HCT116 (cell line): ENCODE results near the gene KCND2. TPM values are rescaled to one million over a fixed set of nuclear protein-coding genes. Genes with fewer than 3 reads are reported as not detected.

Experiments
- ATAC-seq: fragments of 200-7000 bp; cut with Tn5 transposase; 2 replicates; pipeline ENCODE4 v1.9.1; 2020; ENCODE audit warnings: mild to moderate bottlenecking, moderate library complexity
- BruUV-seq: library from RNA; stranded (reverse); fragments of 400-500 nt; replicated peaks from 2 replicates; lab custom pipeline; 2021; lab: Mats Ljungman, UMichigan
- CTCF ChIA-PET: fragments of 300-600 bp; sonication (Branson Sonifier 250); formaldehyde crosslinking; loops from one replicate; lab custom pipeline; 2021; ENCODE audit warnings: antibody characterized with exemption; lab: Charles Lee
- POLR2A ChIA-PET: fragments of 300-600, 350-600 bp; sonication (Branson Sonifier 250); formaldehyde crosslinking; loops from one replicate; lab custom pipeline; 2021; ENCODE audit warnings: antibody characterized with exemption; lab: Charles Lee
- RAD21 ChIA-PET, 2 experiments: fragments of 300-600 bp; sonication (Branson Sonifier 250); formaldehyde crosslinking; loops; one replicate each; lab custom pipeline; 2023; ENCODE audit warnings: low total read pairs in 2 of 2; ENCODE audit not compliant: uncharacterized antibody in 2 of 2, unreplicated experiment in 2 of 2, low non-redundant PET in 1 of 2; lab: Charles Lee
- DNase-seq: peaks from one replicate; pipeline ENCODE4 v3.0.0-alpha.2; 2010; ENCODE audit warnings: low read depth, low spot score
- H2AFZ ChIP-seq: fragments of 200-600 bp; shearing (Covaris generic), sonication (generic); 2 replicates; pipeline ENCODE4 v1.6.1; 2017; ENCODE audit warnings: low read depth, mixed run types, mixed read lengths, antibody characterized with exemption, low read length; ENCODE audit not compliant: poor library complexity, severe bottlenecking
- H3K27ac ChIP-seq: 2 replicates; pipeline ENCODE4 v1.5.1; 2012; ENCODE audit warnings: low read depth, low read length
- H3K27me3 ChIP-seq: fragments of 200-600 bp; sonication (generic); 2 replicates; pipeline ENCODE4 v1.6.1; 2016; ENCODE audit warnings: mixed run types, low read length, mixed read lengths; ENCODE audit not compliant: insufficient read depth
- H3K36me3 ChIP-seq, 2 experiments: fragments of 200-500 bp in 1 of 2; fragments of 200-600 bp in 1 of 2; sonication (Bioruptor generic) in 1 of 2; sonication (generic) in 1 of 2; 2 replicates each; pipeline versions ENCODE4 v1.5.1 to v1.6.1; 2014 to 2016; ENCODE audit warnings: low read length in 2 of 2, inconsistent platforms in 1 of 2, mixed read lengths in 1 of 2, mixed run types in 1 of 2; ENCODE audit not compliant: insufficient read depth in 2 of 2, control insufficient read depth in 1 of 2
- H3K4me1 ChIP-seq, 2 experiments: fragments of 200-600 bp in 1 of 2; sonication (generic) in 1 of 2; 2 replicates each; pipeline versions ENCODE4 v1.5.1 to v1.6.1; 2012 to 2017; ENCODE audit warnings: low read length in 2 of 2, inconsistent platforms in 1 of 2, mild to moderate bottlenecking in 1 of 2, mixed read lengths in 1 of 2, mixed run types in 1 of 2, moderate library complexity in 1 of 2; ENCODE audit not compliant: insufficient read depth in 2 of 2, control insufficient read depth in 1 of 2
- H3K4me2 ChIP-seq: fragments of 200-600 bp; sonication (generic); 2 replicates; pipeline ENCODE4 v1.6.1; 2017; ENCODE audit warnings: mixed run types, low read length, mixed read lengths
- H3K4me3 ChIP-seq, 2 experiments: fragments of 200-600 bp in 1 of 2; sonication (generic) in 1 of 2; replicated peaks in 1 of 2; 2 replicates each; pipeline ENCODE4 v1.5.1; 2011 to 2016; ENCODE audit warnings: low read length in 2 of 2, control low read depth in 1 of 2, low read depth in 1 of 2, mild to moderate bottlenecking in 1 of 2, mixed read lengths in 1 of 2, mixed run types in 1 of 2
- H3K79me2 ChIP-seq: fragments of 200-600 bp; sonication (generic); 2 replicates; pipeline ENCODE4 v1.6.1; 2017; ENCODE audit warnings: mild to moderate bottlenecking, mixed run types, low read length, moderate library complexity, mixed read lengths; ENCODE audit not compliant: insufficient read depth
- H3K9ac ChIP-seq: fragments of 200-600 bp; sonication (generic); 2 replicates; pipeline ENCODE4 v1.6.1; 2016; ENCODE audit warnings: low read length, mixed read lengths
- H3K9me2 ChIP-seq: fragments of 200-600 bp; sonication (generic), shearing (Covaris generic); 2 replicates; pipeline ENCODE4 v1.6.1; 2017; ENCODE audit warnings: mixed run types, mild to moderate bottlenecking, moderate library complexity; ENCODE audit not compliant: insufficient read depth
- H3K9me3 ChIP-seq, 2 experiments: fragments of 200-500 bp in 1 of 2; fragments of 200-600 bp in 1 of 2; sonication (Bioruptor generic) in 1 of 2; sonication (generic) in 1 of 2; 2 replicates each; pipeline ENCODE4 v1.6.1; 2014 to 2017; ENCODE audit warnings: low read length in 2 of 2, mixed read lengths in 2 of 2, inconsistent platforms in 1 of 2, low read depth in 1 of 2, mild to moderate bottlenecking in 1 of 2, mixed run types in 1 of 2, moderate library complexity in 1 of 2; ENCODE audit not compliant: control insufficient read depth in 1 of 2, insufficient read depth in 1 of 2
- H4K20me1 ChIP-seq: fragments of 200-600 bp; sonication (generic), shearing (Covaris generic); 2 replicates; pipeline ENCODE4 v1.6.1; 2017; ENCODE audit warnings: mixed run types, mild to moderate bottlenecking, moderate library complexity; ENCODE audit not compliant: insufficient read depth
- EGR1 ChIP-seq: IDR thresholded peaks from 2 replicates; pipeline ENCODE4 v1.6.1; 2012; ENCODE audit warnings: low read depth
- EZH2 ChIP-seq: fragments of 200-600 bp; sonication (generic); IDR thresholded peaks from 2 replicates; pipeline ENCODE4 v1.6.1; 2017; ENCODE audit warnings: antibody characterized with exemption, mixed run types
- JUND ChIP-seq: IDR thresholded peaks from 2 replicates; pipeline ENCODE4 v1.6.1; 2012
- POLR2A ChIP-seq: IDR thresholded peaks from 2 replicates; pipeline ENCODE4 v1.7.0; 2011; ENCODE audit warnings: borderline replicate concordance; ENCODE audit not compliant: insufficient read depth, insufficient read length; ENCODE audit errors: extremely low read depth
- POLR2AphosphoS5 ChIP-seq: IDR thresholded peaks from 2 replicates; pipeline ENCODE4 v1.6.1; 2011; ENCODE audit warnings: mild to moderate bottlenecking, low read depth, low read length, moderate library complexity
- RAD21 ChIP-seq: IDR thresholded peaks from 2 replicates; pipeline ENCODE4 v1.6.1; 2012; ENCODE audit warnings: low read depth, mild to moderate bottlenecking
- SIN3A ChIP-seq: IDR thresholded peaks from 2 replicates; pipeline ENCODE4 v1.6.1; 2012; ENCODE audit warnings: low read depth
- SP1 ChIP-seq: IDR thresholded peaks from 2 replicates; pipeline ENCODE4 v1.6.1; 2012; ENCODE audit warnings: low read depth
- SRF ChIP-seq: IDR thresholded peaks from 2 replicates; pipeline ENCODE4 v1.6.1; 2012; ENCODE audit warnings: low read depth
- TCF7L2 ChIP-seq: IDR thresholded peaks from 2 replicates; pipeline ENCODE4 v1.7.0; 2011; ENCODE audit warnings: borderline replicate concordance, inconsistent platforms; ENCODE audit not compliant: insufficient read depth, insufficient read length; ENCODE audit errors: extremely low read depth
- ZFX ChIP-seq: fragments of 450-650 bp; IDR thresholded peaks from 2 replicates; pipeline ENCODE4 v1.6.1; 2017
- intact Hi-C: fragments of 100-400 bp; cut with micrococcal nuclease; formaldehyde crosslinking; loops from 2 replicates; pipeline ENCODE4 v1.10.0; 2022
- total RNA-seq: library from RNA; stranded (reverse); gene quantifications from one replicate; pipeline ENCODE4 v1.2.1, GENCODE V29; 2021; ENCODE audit not compliant: unreplicated experiment
- TF ChIP-seq, protein P1 (sequence below): IDR thresholded peaks from 2 replicates; pipeline ENCODE4 v1.6.1; 2011; ENCODE audit warnings: mild to moderate bottlenecking, low read length, moderate library complexity; ENCODE audit not compliant: insufficient replicate concordance; ENCODE audit errors: extremely low read depth
- TF ChIP-seq, protein P2 (sequence below): IDR thresholded peaks from 2 replicates; pipeline ENCODE4 v1.6.1; 2012
- TF ChIP-seq, protein P3 (sequence below), 3 experiments: fragments of 200-600 bp in 1 of 3; sonication (generic) in 1 of 3; IDR thresholded peaks in 2 of 3; conservative IDR thresholded peaks in 1 of 3; 2 replicates each; pipeline ENCODE4 v1.5.1; 2012 to 2017; ENCODE audit warnings: low read depth in 2 of 3, low read length in 2 of 3, antibody characterized with exemption in 1 of 3, borderline replicate concordance in 1 of 3, control low read depth in 1 of 3, mild to moderate bottlenecking in 1 of 3, mixed read lengths in 1 of 3, mixed run types in 1 of 3, moderate library complexity in 1 of 3; ENCODE audit not compliant: insufficient read depth in 1 of 3
- TF ChIP-seq, protein P4 (sequence below): IDR thresholded peaks from 2 replicates; pipeline ENCODE4 v1.6.1; 2012
- TF ChIP-seq, protein P5 (sequence below): IDR thresholded peaks from 2 replicates; pipeline ENCODE4 v1.6.1; 2012; ENCODE audit warnings: low read depth

Gene KCND2
- total RNA-seq, 1 experiment from 2014 or later = 0.05 TPM

DNA sequence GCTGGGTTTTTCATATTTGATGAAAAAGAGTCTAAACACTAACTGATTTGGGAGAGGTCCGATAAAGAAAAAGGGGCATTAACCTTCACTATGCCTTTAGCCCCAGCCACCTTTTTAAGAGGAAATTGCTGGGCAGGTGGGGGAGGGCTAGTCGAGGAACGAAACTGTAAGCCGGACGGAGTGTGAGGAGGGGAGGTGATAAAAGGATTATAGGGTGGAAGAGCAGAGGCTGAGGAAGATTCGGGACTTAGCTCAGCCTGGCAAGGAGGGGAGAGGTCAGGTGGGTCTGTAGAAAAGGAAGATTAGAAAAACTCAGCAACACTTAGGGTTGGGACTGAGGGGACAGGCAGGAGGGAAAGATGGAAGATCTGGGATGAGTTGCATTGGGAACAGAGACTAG, 508.0 kb downstream of the KCND2 start:
- Histone ChIP-seq H3K79me2 (no peaks in the 10 kb centered on the region), H4K20me1 (no peaks in the 10 kb centered on the region), H3K36me3 (no peaks in the 10 kb centered on the region), H3K4me3 (no peak overlapping the region)
- intact Hi-C loops = no loop called here
- CTCF ChIA-PET = no interaction called here
- ATAC-seq = no peak
- TF ChIP-seq RAD21 (no peak), JUND (no peak), SIN3A (no peak), ZFX (no peak), EZH2 (no peak), POLR2AphosphoS5 (no peak), SP1 (no peak), EGR1 (no peak), SRF (no peak), POLR2A (no peak), TCF7L2 (no peak)
- TF ChIP-seq, protein P1, sequence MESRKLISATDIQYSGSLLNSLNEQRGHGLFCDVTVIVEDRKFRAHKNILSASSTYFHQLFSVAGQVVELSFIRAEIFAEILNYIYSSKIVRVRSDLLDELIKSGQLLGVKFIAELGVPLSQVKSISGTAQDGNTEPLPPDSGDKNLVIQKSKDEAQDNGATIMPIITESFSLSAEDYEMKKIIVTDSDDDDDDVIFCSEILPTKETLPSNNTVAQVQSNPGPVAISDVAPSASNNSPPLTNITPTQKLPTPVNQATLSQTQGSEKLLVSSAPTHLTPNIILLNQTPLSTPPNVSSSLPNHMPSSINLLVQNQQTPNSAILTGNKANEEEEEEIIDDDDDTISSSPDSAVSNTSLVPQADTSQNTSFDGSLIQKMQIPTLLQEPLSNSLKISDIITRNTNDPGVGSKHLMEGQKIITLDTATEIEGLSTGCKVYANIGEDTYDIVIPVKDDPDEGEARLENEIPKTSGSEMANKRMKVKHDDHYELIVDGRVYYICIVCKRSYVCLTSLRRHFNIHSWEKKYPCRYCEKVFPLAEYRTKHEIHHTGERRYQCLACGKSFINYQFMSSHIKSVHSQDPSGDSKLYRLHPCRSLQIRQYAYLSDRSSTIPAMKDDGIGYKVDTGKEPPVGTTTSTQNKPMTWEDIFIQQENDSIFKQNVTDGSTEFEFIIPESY = no peak
- TF ChIP-seq, protein P2, sequence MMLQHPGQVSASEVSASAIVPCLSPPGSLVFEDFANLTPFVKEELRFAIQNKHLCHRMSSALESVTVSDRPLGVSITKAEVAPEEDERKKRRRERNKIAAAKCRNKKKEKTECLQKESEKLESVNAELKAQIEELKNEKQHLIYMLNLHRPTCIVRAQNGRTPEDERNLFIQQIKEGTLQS = no peak
- TF ChIP-seq, protein P3, sequence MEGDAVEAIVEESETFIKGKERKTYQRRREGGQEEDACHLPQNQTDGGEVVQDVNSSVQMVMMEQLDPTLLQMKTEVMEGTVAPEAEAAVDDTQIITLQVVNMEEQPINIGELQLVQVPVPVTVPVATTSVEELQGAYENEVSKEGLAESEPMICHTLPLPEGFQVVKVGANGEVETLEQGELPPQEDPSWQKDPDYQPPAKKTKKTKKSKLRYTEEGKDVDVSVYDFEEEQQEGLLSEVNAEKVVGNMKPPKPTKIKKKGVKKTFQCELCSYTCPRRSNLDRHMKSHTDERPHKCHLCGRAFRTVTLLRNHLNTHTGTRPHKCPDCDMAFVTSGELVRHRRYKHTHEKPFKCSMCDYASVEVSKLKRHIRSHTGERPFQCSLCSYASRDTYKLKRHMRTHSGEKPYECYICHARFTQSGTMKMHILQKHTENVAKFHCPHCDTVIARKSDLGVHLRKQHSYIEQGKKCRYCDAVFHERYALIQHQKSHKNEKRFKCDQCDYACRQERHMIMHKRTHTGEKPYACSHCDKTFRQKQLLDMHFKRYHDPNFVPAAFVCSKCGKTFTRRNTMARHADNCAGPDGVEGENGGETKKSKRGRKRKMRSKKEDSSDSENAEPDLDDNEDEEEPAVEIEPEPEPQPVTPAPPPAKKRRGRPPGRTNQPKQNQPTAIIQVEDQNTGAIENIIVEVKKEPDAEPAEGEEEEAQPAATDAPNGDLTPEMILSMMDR (IDR thresholded peaks at IDR 0.05 in 2 of 3, conservative IDR thresholded peaks at IDR 0.05 in 1 of 3; ENCODE audit: borderline replicate concordance in 1 of 3, insufficient read depth in 1 of 3, low read depth in 2 of 3, low read length in 2 of 3) = no peak
- TF ChIP-seq, protein P4, sequence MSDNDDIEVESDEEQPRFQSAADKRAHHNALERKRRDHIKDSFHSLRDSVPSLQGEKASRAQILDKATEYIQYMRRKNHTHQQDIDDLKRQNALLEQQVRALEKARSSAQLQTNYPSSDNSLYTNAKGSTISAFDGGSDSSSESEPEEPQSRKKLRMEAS = no peak
- TF ChIP-seq, protein P5, sequence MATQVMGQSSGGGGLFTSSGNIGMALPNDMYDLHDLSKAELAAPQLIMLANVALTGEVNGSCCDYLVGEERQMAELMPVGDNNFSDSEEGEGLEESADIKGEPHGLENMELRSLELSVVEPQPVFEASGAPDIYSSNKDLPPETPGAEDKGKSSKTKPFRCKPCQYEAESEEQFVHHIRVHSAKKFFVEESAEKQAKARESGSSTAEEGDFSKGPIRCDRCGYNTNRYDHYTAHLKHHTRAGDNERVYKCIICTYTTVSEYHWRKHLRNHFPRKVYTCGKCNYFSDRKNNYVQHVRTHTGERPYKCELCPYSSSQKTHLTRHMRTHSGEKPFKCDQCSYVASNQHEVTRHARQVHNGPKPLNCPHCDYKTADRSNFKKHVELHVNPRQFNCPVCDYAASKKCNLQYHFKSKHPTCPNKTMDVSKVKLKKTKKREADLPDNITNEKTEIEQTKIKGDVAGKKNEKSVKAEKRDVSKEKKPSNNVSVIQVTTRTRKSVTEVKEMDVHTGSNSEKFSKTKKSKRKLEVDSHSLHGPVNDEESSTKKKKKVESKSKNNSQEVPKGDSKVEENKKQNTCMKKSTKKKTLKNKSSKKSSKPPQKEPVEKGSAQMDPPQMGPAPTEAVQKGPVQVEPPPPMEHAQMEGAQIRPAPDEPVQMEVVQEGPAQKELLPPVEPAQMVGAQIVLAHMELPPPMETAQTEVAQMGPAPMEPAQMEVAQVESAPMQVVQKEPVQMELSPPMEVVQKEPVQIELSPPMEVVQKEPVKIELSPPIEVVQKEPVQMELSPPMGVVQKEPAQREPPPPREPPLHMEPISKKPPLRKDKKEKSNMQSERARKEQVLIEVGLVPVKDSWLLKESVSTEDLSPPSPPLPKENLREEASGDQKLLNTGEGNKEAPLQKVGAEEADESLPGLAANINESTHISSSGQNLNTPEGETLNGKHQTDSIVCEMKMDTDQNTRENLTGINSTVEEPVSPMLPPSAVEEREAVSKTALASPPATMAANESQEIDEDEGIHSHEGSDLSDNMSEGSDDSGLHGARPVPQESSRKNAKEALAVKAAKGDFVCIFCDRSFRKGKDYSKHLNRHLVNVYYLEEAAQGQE = no peak
- TF ChIP-seq, all 23 proteins: peak for 0
- Histone ChIP-seq H3K9ac (no peak overlapping the region), H3K27me3 (no peaks in the 10 kb centered on the region), H3K9me3 (no peaks in the 10 kb centered on the region), H3K27ac (no peak overlapping the region), H3K9me2 (no peaks in the 10 kb centered on the region), H2AFZ (no peak overlapping the region), H3K4me2 (no peak overlapping the region), H3K4me1 (no peaks in the 10 kb centered on the region)
- DNase-seq = no peak
- POLR2A ChIA-PET = no interaction called here
- RAD21 ChIA-PET = no interaction called here
- BruUV-seq = no TSS peak
